Measurements from ENCODE around the gene OR10A4.
A peak's percentile ranks its signal among the peaks of the same experiment; 100 is the strongest.
"Not testable (repeated sequence)": the region's sequence is repeated elsewhere in the genome, so short reads cannot be mapped to it uniquely, and the experiment has no call there.

Gene OR10A4

GRCh38 chr11:6894097-6894496 lies 17.7 kb downstream of the OR10A4 start:
- H3K4me3 ChIP-seq (ENCODE audit: low read depth, low read length) = no peak overlapping the region
- no peak for DNase-seq (ENCODE audit: low read depth)
- no peak for TF ChIP-seq CTCF (IDR thresholded peaks at IDR 0.05; ENCODE audit: low read depth, low read length, missing control alignments)

DNA sequence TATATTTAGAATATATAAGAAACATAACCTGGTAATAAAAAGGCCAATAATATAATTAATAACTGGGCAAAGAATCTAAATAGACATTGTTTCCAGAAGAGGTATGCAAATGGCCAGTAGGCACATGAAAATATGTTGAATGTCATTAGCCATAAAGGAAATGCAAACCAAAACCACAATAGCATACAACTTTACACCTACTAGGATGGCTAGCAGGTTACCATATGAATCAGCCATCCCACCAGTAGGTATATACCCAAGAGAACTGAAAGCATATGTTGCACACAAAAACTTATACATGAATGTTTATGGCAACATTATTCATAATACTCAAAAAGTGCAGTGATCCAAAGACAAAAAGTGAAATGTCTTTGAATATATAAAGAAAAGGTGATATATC lies 18.6 kb downstream of the OR10A4 start:
- no peak for TF ChIP-seq CTCF (IDR thresholded peaks at IDR 0.05; ENCODE audit: low read depth, low read length, missing control alignments)
- peak; percentile 36 for DNase-seq (ENCODE audit: low read depth)
- no peak overlapping the region for H3K4me3 ChIP-seq (ENCODE audit: low read depth, low read length)

- no peak for TF ChIP-seq CTCF (IDR thresholded peaks at IDR 0.05; ENCODE audit: low read depth, low read length, missing control alignments)
- no peak overlapping the region for H3K4me3 ChIP-seq (ENCODE audit: low read depth, low read length)
- no peak for DNase-seq (ENCODE audit: low read depth)
Measured at GRCh38 chr11:6898911-6899310, 22.5 kb downstream of the OR10A4 start.

DNA sequence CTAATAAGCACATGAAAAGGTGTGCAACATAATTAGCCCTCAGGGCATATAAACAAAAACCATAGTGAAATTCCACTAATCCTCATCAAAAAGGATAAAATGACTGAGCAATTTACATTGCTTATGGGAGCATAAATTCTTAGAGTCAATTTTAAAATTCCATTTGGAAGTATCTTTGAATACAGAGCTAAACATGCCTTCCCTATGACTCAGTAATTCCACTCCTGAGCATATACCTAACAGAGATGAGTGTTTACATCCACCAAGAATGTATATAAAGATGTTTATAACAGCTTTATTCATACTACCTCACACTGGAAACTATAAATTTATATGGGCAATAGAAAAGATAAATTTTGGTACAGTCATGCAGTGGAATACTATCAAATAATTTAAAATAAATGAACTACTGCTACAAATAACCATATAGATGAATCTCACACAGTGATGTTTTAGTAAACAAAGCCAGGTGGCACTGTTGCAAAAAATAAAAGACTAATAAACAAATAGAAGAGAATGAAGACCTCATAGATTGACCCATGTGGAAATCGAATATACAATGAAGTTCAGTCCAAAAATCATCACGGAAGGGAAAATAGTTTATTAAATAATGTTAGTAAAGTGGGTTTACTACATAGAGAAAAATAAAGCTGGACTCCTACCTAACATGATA lies 24.0 kb downstream of the OR10A4 start:
- DNase-seq (ENCODE audit: low read depth) = no peak
- peak; percentile 15 for TF ChIP-seq CTCF (IDR thresholded peaks at IDR 0.05; ENCODE audit: low read depth, low read length, missing control alignments)

DNA sequence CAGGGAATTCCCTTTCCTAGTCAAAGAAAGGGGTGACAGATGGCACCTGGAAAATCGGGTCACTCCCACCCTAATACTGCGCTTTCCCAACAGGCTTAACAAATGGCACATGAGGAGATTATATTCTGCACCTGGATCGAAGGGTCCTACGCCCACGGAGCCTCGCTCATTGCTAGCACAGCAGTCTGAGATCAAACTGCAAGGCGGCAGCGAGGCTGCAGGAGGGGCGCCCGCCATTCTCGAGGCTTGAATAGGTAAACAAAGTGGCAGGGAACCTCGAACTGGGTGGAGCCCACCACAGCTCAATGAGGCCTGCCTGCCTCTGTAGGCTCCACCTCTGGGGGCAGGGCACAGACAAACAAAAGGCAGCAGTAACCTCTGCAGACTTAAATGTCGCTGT lies 28.4 kb downstream of the OR10A4 start:
- not testable (repeated sequence) for DNase-seq (ENCODE audit: low read depth); H3K4me3 ChIP-seq (ENCODE audit: low read depth, low read length)

More for the DNA sequence above, 24.0 kb downstream of the OR10A4 start:
- no peak overlapping the region for H3K4me3 ChIP-seq (ENCODE audit: low read depth, low read length)

DNA sequence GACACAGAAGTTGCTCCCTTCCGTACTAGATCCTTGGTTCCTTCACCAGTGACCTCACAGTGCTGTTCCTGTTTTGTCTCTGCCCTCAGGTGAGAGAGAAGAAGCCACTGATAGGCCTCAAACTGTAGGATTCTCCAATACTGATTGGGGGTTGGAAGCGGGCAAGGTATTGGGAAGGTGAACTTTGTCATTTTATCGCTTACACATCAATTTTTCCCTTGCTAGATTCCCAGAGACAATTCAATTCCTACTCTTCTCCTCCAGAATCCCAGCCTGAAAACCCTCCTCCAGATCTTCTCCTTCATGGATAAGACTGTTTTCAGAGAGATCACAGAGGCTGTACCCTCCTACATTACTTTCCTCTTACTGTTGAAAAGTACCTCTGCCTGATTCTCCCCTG lies 35.0 kb downstream of the OR10A4 start:
- no peak for TF ChIP-seq CTCF (IDR thresholded peaks at IDR 0.05; ENCODE audit: low read depth, low read length, missing control alignments)
- no peak for DNase-seq (ENCODE audit: low read depth)
- no peak overlapping the region for H3K4me3 ChIP-seq (ENCODE audit: low read depth, low read length)

DNA sequence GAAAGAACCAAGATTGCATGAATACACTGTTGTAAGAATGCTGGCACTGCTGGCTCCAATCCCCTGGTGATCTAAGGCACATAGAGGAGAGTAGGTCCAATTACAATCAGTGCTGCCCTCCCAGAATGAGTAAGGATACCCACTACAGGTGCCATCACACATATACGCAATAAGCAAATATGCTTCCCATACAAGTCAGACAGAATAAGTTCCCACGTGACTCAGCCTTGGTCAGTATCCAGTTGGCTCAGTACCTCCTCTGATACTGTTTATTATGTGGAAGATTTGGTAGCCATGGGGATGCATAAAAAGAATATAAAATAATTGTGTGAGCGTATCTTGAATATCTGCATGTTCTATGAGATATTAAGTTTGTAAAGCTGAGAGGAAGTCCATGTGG lies 35.5 kb downstream of the OR10A4 start:
- H3K4me3 ChIP-seq (ENCODE audit: low read depth, low read length) = no peak overlapping the region
- no peak for TF ChIP-seq CTCF (IDR thresholded peaks at IDR 0.05; ENCODE audit: low read depth, low read length, missing control alignments)
- no peak for DNase-seq (ENCODE audit: low read depth)

Measured in GM12864 (cell line).